ENCODE data around the gene POLR2L. TPM values are rescaled to one million over a fixed set of nuclear protein-coding genes. Genes with fewer than 3 reads are reported as not detected.
A peak's percentile ranks its signal among the peaks of the same experiment; 100 is the strongest.

POLR2L gene
- total and polyA plus RNA-seq, 12 donors: 26.2 to 206 (median 109) TPM

DNA sequence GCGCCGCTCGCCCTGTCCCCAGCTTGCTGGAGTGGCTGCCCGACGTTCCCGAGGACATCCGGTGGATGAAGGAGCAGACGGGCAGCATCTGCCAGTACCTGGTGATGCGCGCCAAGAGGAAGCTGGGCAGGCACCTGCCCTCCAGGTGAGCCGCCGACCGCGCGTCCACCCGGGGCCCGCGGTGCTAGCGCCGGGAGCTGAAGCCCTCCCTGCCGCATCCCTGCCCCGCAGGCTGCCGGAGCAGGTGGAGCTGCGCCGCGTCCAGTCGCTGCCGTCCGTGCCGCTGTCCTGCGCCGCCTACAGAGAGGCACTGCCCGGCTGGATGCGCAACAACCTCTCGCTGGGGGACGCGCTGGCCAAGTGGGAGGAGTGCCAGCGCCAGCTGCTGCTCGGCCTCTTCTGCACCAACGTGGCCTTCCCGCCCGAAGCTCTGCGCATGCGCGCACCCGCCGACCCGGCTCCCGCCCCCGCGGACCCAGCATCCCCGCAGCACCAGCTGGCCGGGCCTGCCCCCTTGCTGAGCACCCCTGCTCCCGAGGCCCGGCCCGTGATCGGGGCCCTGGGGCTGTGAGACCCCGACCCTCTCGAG lies 17.9 kb downstream of the POLR2L start:
- Histone ChIP-seq H3K9me3 (replicated peaks in 1 of 3) (no peaks in the 10 kb centered on the region), H3K27me3 (no peaks in the 10 kb centered on the region), H3K4me1 (replicated peaks in 1 of 2) (peaks cover 40 to 59% of the 10 kb centered on the region in 2 donors), H3K36me3 (replicated peaks in 1 of 2) (peaks cover 0 to 28% of the 10 kb centered on the region in 2 donors), H3K4me3 (no peak overlapping the region), H3K27ac (no peak overlapping the region)
- intact Hi-C loops (cut with DNase I): no loop called here
- no peak for DNase-seq
- TF ChIP-seq, protein P1, sequence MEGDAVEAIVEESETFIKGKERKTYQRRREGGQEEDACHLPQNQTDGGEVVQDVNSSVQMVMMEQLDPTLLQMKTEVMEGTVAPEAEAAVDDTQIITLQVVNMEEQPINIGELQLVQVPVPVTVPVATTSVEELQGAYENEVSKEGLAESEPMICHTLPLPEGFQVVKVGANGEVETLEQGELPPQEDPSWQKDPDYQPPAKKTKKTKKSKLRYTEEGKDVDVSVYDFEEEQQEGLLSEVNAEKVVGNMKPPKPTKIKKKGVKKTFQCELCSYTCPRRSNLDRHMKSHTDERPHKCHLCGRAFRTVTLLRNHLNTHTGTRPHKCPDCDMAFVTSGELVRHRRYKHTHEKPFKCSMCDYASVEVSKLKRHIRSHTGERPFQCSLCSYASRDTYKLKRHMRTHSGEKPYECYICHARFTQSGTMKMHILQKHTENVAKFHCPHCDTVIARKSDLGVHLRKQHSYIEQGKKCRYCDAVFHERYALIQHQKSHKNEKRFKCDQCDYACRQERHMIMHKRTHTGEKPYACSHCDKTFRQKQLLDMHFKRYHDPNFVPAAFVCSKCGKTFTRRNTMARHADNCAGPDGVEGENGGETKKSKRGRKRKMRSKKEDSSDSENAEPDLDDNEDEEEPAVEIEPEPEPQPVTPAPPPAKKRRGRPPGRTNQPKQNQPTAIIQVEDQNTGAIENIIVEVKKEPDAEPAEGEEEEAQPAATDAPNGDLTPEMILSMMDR (IDR thresholded peaks at IDR 0.05): no peak
- 79 to 87% (median 81%) methylated on average over 3 to 59 of the region's 59 CpGs for WGBS, 4 donors

DNA sequence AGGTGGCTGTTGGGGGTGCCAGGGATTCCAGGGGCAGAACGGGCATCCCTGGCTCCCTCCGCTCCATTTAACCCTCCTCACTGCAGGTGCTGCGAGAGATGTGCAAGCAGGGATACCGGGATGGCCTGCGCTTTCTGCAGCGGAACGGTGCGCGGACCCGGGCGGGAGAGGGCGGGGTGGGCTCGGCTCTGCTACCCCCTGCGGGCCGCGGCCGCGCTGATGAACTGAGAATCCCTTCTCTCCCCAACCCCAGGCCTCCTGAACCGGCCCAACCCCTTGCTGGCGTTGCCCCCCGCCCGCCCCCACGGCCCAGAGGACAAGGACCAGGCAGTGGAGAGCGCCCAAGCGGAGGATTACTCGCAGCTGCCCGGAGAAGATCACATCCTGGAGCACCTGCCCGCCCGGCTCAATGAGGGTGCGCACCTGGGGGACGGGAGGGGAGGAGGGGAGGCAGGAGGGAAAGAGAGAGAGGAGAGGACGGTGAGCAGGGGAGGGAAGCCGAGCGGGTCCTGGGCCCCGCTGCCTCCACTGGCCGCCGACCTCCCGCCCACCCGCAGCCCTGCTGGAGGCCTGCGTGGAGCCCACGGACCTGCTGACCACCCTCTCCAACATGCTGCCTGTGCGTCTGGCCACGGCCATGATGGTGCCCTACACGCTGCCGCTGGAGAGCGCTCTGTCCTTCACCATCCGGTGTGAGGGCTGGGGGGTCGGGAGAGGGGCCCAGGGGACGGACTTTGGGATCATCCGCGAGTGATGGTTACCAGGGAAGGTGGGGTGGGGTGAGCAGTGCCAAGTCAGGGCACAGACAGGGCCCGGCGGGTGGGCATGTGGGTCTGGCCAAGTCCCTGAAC lies 18.7 kb downstream of the POLR2L start:
- H3K4me3 ChIP-seq: no peak overlapping the region
- WGBS, 4 donors: 85 to 86% (median 85%) methylated on average over 16 to 53 of the region's 53 CpGs
- no peaks in the 10 kb centered on the region for H3K9me3 ChIP-seq (replicated peaks in 1 of 3)
- DNase-seq: no peak
- no peak for TF ChIP-seq POLR2A (IDR thresholded peaks at IDR 0.05)
- intact Hi-C loops (cut with DNase I): no loop called here
- no peaks in the 10 kb centered on the region for H3K27me3 ChIP-seq
- no peak overlapping the region for H3K27ac ChIP-seq
- peaks cover 45 to 56% of the 10 kb centered on the region in 2 donors for H3K4me1 ChIP-seq (replicated peaks in 1 of 2)
- H3K36me3 ChIP-seq (replicated peaks in 1 of 2): peaks cover 0 to 28% of the 10 kb centered on the region in 2 donors

DNA sequence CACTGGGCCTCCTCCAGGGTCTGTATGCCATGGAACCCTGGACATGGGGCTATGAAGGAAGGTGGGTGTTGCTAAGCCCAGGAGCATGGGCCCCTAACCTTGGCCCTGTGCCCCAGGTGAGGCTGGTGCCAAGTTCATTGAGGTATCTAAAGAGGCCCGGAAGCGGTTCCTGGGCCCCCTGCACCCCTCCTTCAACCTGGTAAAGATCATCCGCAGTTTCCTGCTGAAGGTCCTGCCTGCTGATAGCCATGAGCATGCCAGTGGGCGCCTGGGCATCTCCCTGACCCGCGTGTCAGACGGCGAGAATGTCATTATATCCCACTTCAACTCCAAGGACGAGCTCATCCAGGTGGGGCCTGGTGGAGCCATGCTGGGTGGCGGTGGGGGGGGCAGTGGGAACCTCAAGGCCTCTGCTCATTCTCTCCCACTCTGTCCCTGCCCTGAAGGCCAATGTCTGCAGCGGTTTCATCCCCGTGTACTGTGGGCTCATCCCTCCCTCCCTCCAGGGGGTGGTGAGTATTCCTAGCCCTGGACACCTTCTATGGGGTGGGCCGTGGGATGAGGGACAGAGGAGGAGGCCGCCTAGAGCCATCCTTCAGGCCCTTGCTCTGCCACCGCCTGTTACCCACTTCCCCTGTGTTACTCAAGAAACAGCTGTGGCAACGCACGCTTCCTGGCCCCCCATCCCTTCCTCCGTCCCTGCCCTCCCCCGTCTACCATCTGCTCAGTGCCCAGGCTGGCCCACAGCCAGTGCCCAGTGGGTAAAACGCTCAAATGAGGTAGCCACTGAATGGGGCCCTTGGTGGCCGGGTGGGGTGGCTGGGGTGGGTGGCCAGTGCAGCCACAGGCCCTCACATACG lies 20.6 kb downstream of the POLR2L start:
- no peaks in the 10 kb centered on the region for H3K27me3 ChIP-seq
- no peak for TF ChIP-seq POLR2A (IDR thresholded peaks at IDR 0.05)
- TF ChIP-seq, protein P1 (IDR thresholded peaks at IDR 0.05): no peak
- H3K36me3 ChIP-seq (replicated peaks in 1 of 2): peaks cover 0 to 28% of the 10 kb centered on the region in 2 donors
- H3K27ac ChIP-seq: peak overlapping the region; percentile 10 to 98 (median 94)
- H3K9me3 ChIP-seq (replicated peaks in 1 of 3): no peaks in the 10 kb centered on the region
- intact Hi-C loops (cut with DNase I): no loop called here
- WGBS, 4 donors: 36 to 54% (median 38%) methylated on average over 20 to 22 of the region's 22 CpGs
- H3K4me3 ChIP-seq: peak overlapping the region in 1 of 4 donors; percentile 78
- peak in 5 of 7 donors; percentile 53 to 77 (median 66) for DNase-seq
- peaks cover 34 to 38% of the 10 kb centered on the region in 2 donors for H3K4me1 ChIP-seq (replicated peaks in 1 of 2)

DNA sequence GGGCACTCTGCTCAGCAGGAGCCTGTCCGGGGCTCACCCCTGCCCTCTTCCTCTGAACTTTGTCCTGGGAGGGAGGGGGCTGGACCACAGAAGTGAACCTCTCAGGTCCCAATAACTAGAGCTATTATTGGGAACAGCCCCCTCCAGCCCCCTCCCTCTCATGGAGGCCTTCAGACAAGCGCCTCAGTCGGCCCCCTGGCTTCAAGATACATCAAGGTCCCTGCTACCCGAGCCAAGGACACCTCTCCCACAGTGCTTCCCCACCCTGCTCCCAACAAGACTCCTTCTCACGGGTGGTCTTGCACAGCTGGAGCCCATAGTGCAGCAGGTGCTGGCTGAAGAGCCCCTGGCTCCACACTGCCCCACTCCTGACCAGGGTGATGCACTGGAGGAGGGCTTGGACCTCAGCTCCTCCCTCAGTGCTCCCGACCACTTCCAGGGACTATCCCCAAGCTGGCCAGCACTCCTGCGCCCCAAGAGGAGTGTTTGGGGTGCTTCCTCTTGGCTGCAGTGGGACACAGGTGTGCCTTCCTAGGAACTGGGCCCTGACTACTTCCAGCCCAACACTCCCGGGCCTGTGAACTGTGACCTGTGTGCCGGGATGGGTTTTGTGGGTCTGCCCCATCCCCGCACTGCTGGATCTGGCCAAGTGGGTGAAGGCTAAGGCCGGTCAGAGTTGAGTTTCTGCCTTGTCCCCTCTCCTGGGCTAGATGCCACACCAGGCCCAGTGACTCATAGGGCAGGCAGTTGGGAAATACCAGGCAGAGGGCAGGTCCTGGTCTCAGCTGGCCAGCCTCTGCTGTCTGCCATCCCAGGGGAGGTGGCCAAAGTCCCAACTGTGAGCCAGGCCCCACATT lies 21.4 kb downstream of the POLR2L start:
- Histone ChIP-seq H3K27ac (peak overlapping the region; percentile 31 to 98 (median 96)), H3K9me3 (replicated peaks in 1 of 3) (no peaks in the 10 kb centered on the region), H3K36me3 (replicated peaks in 1 of 2) (peaks cover 0 to 28% of the 10 kb centered on the region in 2 donors), H3K27me3 (no peaks in the 10 kb centered on the region), H3K4me3 (peak overlapping the region in 3 of 4 donors; percentile 78 to 98 (median 91)), H3K4me1 (replicated peaks in 1 of 2) (peaks cover 31 to 34% of the 10 kb centered on the region in 2 donors)
- WGBS, 4 donors: 13 to 27% (median 24%) methylated on average over 5 to 11 of the region's 11 CpGs
- intact Hi-C loops (cut with DNase I): no loop called here
- DNase-seq: peak; percentile 90 to 97 (median 96)
- TF ChIP-seq POLR2A (IDR thresholded peaks at IDR 0.05): peak in 1 of 2 donors; percentile 32
- TF ChIP-seq, protein P1 (IDR thresholded peaks at IDR 0.05): no peak

Measured in adrenal gland (tissue), 12 donors.